Adrenal gland (tissue), 12 donors: Measurements from ENCODE around the gene FBXO3. TPM values are rescaled to one million over a fixed set of nuclear protein-coding genes. Genes with fewer than 3 reads are reported as not detected.

Source experiments
- DNase-seq, 7 donors: peaks; one replicate each; pipeline ENCODE4 v3.0.0-alpha.2; 2019 to 2020
- H3K27ac ChIP-seq, 5 donors: fragments of 200-600 bp; sonication (generic) in 4 of 5; 1 replicate in 3 of 5; 2 replicates in 2 of 5; pipeline versions ENCODE4 v1.5.1 to v1.8.0; 2016 to 2020; ENCODE audit warnings: mild to moderate bottlenecking in 1 of 5
- H3K27me3 ChIP-seq: fragments of 200-600 bp; 2 replicates; pipeline ENCODE4 v1.8.0; 2021
- H3K36me3 ChIP-seq, 2 donors: fragments of 200-600 bp; replicated peaks in 1 of 2; 1 replicate in 1 of 2; 2 replicates in 1 of 2; pipeline versions ENCODE4 v1.5.1 to v1.8.0; 2018 to 2022
- H3K4me1 ChIP-seq, 2 donors: fragments of 200-600 bp; replicated peaks in 1 of 2; 1 replicate in 1 of 2; 2 replicates in 1 of 2; pipeline versions ENCODE4 v1.5.1 to v1.8.0; 2018 to 2021
- H3K4me3 ChIP-seq, 4 donors: fragments of 200-600 bp; sonication (generic) in 3 of 4; one replicate each; pipeline ENCODE4 v1.5.1; 2016 to 2018
- H3K9me3 ChIP-seq, 3 donors: fragments of 200-600 bp; sonication (generic) in 1 of 3; replicated peaks in 1 of 3; 1 replicate in 2 of 3; 2 replicates in 1 of 3; pipeline versions ENCODE4 v1.5.1 to v1.8.0; 2016 to 2021
- POLR2A ChIP-seq, 2 donors: fragments of 450-650 bp; IDR thresholded peaks; one replicate each; pipeline ENCODE4 v1.6.1; 2017; ENCODE audit warnings: antibody characterized with exemption in 2 of 2, mild to moderate bottlenecking in 2 of 2, moderate library complexity in 1 of 2
- WGBS, 4 donors: extraction: QIAGEN DNeasy Blood & Tissue Kit in 2 of 4; methylation state at CpG; one replicate each; pipeline versions ENCODE4 v1.1.5 to v1.1.7; 2013 to 2017; 5-methylcytosine and 5-hydroxymethylcytosine counted together
- intact Hi-C, 2 donors: fragments of 100-400 bp; cut with DNase I; formaldehyde crosslinking; loops; one replicate each; pipeline versions ENCODE4 v1.14.1 to v1.15.0; 2022 to 2023
- polyA plus RNA-seq, 3 donors: library from polyadenylated mRNA; stranded (reverse); fragments of 200-250 nt in 2 of 3; fragments of 350-450 nt in 1 of 3; fragmentation: Illumina TruSeq in 1 of 3; extraction: RNeasy Lipid Tissue Mini Kit (QIAGEN cat#74804) in 1 of 3; gene quantifications; one replicate each; pipeline ENCODE4 v1.2.3, GENCODE V29; 2013 to 2014
- total RNA-seq, 9 donors: library from RNA; depleted of rRNA in 4 of 9; stranded (reverse); fragments of >200 nt in 4 of 9; fragments of 120-200 nt in 1 of 9; fragmentation: NEBNext Ultra II Directional in 1 of 9; extraction: Animal tissue kit (Norgen Biotek cat#: 25700) in 1 of 9; gene quantifications; one replicate each; pipeline versions ENCODE4 v1.1.0 to v1.2.4, GENCODE V29; 2013 to 2023
- TF ChIP-seq, protein P1 (sequence below), 6 experiments: fragments of 450-650 bp in 4 of 6; fragments of 200-600 bp in 2 of 6; sonication (generic) in 1 of 6; IDR thresholded peaks; 1 replicate in 5 of 6; 2 replicates in 1 of 6; pipeline versions ENCODE4 v1.5.1 to v1.8.0; 2016 to 2021; ENCODE audit warnings: antibody characterized with exemption in 6 of 6, mild to moderate bottlenecking in 2 of 6, moderate library complexity in 1 of 6
- donor health status: healthy with polysubstance abuse.
- donor health status: Bipolar disorder and iron deficiency.
- donor health status: DM: yes; HTN: yes; CAD: no.
- donor health status: DM: no; HTN: no; CAD: no.
- donor health status: DM: no; HTN: no; CAD: no.
- donor health status: DM: yes; HTN: yes; CAD: no.

Gene FBXO3
- total and polyA plus RNA-seq, 12 donors: 20.7 to 59.2 (median 39.3) TPM

DNA sequence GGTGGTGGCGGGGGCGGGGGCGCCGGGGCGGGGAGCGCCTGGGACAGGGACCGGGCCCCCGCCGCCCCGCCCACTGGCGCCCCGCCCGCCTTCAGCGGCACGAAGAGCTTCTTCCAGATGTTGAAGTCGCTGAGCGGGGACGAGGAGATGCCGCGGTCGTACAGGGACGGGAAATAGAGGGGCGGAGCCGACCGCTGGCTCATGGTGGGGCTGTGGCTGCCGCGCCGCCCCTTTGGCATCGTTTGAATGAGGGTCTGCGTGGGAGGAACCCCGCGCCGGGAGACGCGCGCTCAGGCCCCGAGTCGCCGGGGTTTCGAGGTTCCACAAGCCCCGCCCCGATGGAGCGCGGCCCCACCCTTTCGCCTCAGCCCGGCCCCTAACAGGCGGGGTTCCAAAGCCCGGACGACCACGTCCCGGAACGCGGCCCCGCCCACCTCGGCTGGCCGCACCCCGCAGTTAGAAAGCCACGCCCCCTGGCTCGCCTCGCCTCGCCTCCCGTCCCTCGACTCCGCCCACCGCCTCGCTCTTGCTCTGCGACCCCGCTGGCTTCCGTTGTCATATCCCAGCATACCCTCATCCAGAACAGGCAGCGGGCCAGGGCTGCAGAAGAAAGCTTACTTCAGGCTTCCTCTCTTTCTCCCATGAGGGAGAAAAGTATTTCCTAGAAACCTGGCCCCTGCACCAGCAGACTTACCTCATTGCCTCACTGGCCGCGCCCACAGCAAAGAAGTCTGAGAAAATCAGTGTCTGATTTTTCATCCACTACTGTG lies 73.6 kb downstream of the FBXO3 start, which contains the start of gene C11orf91:
TSS of gene C11orf91 (minus strand) at position 325 of the 770 bp plus-strand sequence. CDS start at position 239, 86 bp downstream.
- Histone ChIP-seq H3K36me3 (no peaks in the 10 kb centered on the region), H3K27ac (peak within 1 kb of the TSS; percentile 43 to 81 (median 54)), H3K4me1 (peaks cover 15 to 31% of the 10 kb centered on the region in 2 donors), H3K9me3 (no peaks in the 10 kb centered on the region), H3K4me3 (peak within 1 kb of the TSS in 2 of 4 donors; percentile 45 to 47), H3K27me3 (no peaks in the 10 kb centered on the region)
- WGBS, 4 donors: 0 to 3% (median 0%) methylated on average over 15 to 72 of the region's 72 CpGs
- DNase-seq: peak; percentile 88 to 98 (median 96)
- TF ChIP-seq POLR2A (IDR thresholded peaks at IDR 0.05): peak in 1 of 2 donors; percentile 51
- TF ChIP-seq, protein P1, sequence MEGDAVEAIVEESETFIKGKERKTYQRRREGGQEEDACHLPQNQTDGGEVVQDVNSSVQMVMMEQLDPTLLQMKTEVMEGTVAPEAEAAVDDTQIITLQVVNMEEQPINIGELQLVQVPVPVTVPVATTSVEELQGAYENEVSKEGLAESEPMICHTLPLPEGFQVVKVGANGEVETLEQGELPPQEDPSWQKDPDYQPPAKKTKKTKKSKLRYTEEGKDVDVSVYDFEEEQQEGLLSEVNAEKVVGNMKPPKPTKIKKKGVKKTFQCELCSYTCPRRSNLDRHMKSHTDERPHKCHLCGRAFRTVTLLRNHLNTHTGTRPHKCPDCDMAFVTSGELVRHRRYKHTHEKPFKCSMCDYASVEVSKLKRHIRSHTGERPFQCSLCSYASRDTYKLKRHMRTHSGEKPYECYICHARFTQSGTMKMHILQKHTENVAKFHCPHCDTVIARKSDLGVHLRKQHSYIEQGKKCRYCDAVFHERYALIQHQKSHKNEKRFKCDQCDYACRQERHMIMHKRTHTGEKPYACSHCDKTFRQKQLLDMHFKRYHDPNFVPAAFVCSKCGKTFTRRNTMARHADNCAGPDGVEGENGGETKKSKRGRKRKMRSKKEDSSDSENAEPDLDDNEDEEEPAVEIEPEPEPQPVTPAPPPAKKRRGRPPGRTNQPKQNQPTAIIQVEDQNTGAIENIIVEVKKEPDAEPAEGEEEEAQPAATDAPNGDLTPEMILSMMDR (IDR thresholded peaks at IDR 0.05): no peak
- intact Hi-C loops: no loop called here

DNA sequence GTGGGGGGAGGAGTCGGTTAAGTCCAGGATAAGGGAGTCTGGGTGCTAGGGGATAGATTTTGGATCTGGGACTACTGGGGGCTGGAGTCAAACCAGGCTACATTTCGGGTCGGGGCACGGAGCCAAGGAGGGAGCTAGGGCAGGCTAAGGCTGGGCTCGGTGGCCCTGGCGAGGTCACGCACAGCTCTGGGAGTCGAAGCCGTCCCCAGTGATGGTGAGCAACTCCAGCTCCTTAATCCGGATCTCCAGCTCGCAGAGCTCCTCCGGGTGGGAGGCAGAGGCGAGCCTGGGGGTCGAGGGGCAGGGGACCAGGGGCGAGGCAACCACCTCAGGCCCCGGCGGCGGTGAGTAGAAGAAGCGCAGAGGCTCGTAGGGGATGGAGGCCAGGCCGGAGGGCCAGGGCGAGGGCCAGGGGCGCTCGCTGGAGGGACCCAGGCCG lies 74.2 kb downstream of the FBXO3 start:
- Histone ChIP-seq H3K9me3 (no peaks in the 10 kb centered on the region), H3K27ac (peak overlapping the region in 2 of 5 donors; percentile 76 to 81), H3K36me3 (no peaks in the 10 kb centered on the region), H3K4me3 (peak overlapping the region in 2 of 4 donors; percentile 45 to 47), H3K27me3 (no peaks in the 10 kb centered on the region), H3K4me1 (peaks cover 15 to 30% of the 10 kb centered on the region in 2 donors)
- WGBS, 4 donors: 17 to 34% (median 20%) methylated on average over 16 to 25 of the region's 25 CpGs
- TF ChIP-seq POLR2A (IDR thresholded peaks at IDR 0.05): no peak
- TF ChIP-seq, protein P1 (IDR thresholded peaks at IDR 0.05): no peak
- DNase-seq: peak in 6 of 7 donors; percentile 38 to 58 (median 49)
- intact Hi-C loops: no loop called here

- peak in 2 of 7 donors; percentile 30 to 50 for DNase-seq
- no peak for TF ChIP-seq POLR2A (IDR thresholded peaks at IDR 0.05)
- TF ChIP-seq, protein P1 (IDR thresholded peaks at IDR 0.05): no peak
- H3K27ac ChIP-seq: peak overlapping the region in 1 of 5 donors; percentile 81
- no peaks in the 10 kb centered on the region for H3K9me3 ChIP-seq
- peaks cover 15 to 30% of the 10 kb centered on the region in 2 donors for H3K4me1 ChIP-seq
- intact Hi-C loops: no loop called here
- H3K36me3 ChIP-seq: no peaks in the 10 kb centered on the region
- no peak overlapping the region for H3K4me3 ChIP-seq
- 41 to 51% (median 43%) methylated on average over 10 to 12 of the region's 12 CpGs for WGBS, 4 donors
- no peaks in the 10 kb centered on the region for H3K27me3 ChIP-seq
Measured at GRCh38 chr11:33699515-33700062, 74.7 kb downstream of the FBXO3 start.

- H3K27me3 ChIP-seq: no peaks in the 10 kb centered on the region
- H3K4me3 ChIP-seq: no peak overlapping the region
- H3K27ac ChIP-seq: no peak overlapping the region
- H3K36me3 ChIP-seq: no peaks in the 10 kb centered on the region
- H3K4me1 ChIP-seq: peaks cover 15 to 28% of the 10 kb centered on the region in 2 donors
- no peaks in the 10 kb centered on the region for H3K9me3 ChIP-seq
- WGBS, 4 donors: 85 to 91% (median 87%) methylated on average over 5 of the region's 5 CpGs
- no peak for DNase-seq
- intact Hi-C loops: no loop called here
- TF ChIP-seq, protein P1 (IDR thresholded peaks at IDR 0.05): no peak
- TF ChIP-seq POLR2A (IDR thresholded peaks at IDR 0.05): no peak
Measured at GRCh38 chr11:33698921-33699320, 75.4 kb downstream of the FBXO3 start.
